HepG2 (cell line): Measurements from ENCODE around the gene CRTC2. TPM values are rescaled to one million over a fixed set of nuclear protein-coding genes. Genes with fewer than 3 reads are reported as not detected.

ENCODE experiments used
- ATAC-seq: fragments of 200-7000 bp; cut with Tn5 transposase; 3 replicates; pipeline ENCODE4 v1.9.1; 2020; ENCODE audit warnings: mild to moderate bottlenecking, moderate library complexity
- BruUV-seq: library from RNA; stranded (reverse); fragments of 400-500 nt; replicated peaks from 2 replicates; lab custom pipeline; 2021; lab: Mats Ljungman, UMichigan
- CTCF ChIA-PET: fragments of 300-600 bp; formaldehyde crosslinking; extraction: SDS; loops from one replicate; lab custom pipeline; 2021; ENCODE audit warnings: low total read pairs, inconsistent platforms, low intra/inter-chr PET ratio; lab: Yijun Ruan, JAX
- POLR2A ChIA-PET: fragments of 350-600 bp; sonication (Branson Sonifier 250); formaldehyde crosslinking; loops from one replicate; lab custom pipeline; 2020; ENCODE audit warnings: antibody characterized with exemption, inconsistent platforms; lab: Yijun Ruan, JAX
- DNase-seq: peaks from one replicate; pipeline ENCODE4 v3.0.0-alpha.2; 2015; ENCODE audit warnings: low spot score
- FAIRE-seq: peaks from 3 replicates; lab custom pipeline; 2011; peaks lifted over from hg19 to GRCh38; lab: Jason Lieb, UNC
- H2AFZ ChIP-seq: one replicate; pipeline ENCODE4 v1.6.1; 2011; ENCODE audit warnings: low read length, inconsistent platforms
- H3K27ac ChIP-seq: fragments of 300-600 bp; 3 replicates; pipeline ENCODE4 v1.8.0; 2011; ENCODE audit warnings: mixed run types, mild to moderate bottlenecking, mixed read lengths, low read length, inconsistent platforms; ENCODE audit not compliant: insufficient read depth; ENCODE audit errors: extremely low read length
- H3K27me3 ChIP-seq, 2 experiments: fragments of 200-600 bp in 1 of 2; 2 replicates in 1 of 2; 3 replicates in 1 of 2; pipeline versions ENCODE4 v1.6.0 to v1.8.0; 2011; ENCODE audit warnings: low read length in 2 of 2, mild to moderate bottlenecking in 2 of 2, moderate library complexity in 2 of 2, inconsistent platforms in 1 of 2; ENCODE audit not compliant: insufficient read depth in 2 of 2, control insufficient read depth in 1 of 2
- H3K36me3 ChIP-seq, 2 experiments: fragments of 200-600 bp in 1 of 2; replicated peaks in 1 of 2; 2 replicates in 1 of 2; 3 replicates in 1 of 2; pipeline versions ENCODE4 v1.5.1 to v1.8.0; 2011; ENCODE audit warnings: low read length in 2 of 2, inconsistent platforms in 1 of 2; ENCODE audit not compliant: insufficient read depth in 2 of 2, control insufficient read depth in 1 of 2
- H3K4me1 ChIP-seq: 2 replicates; pipeline ENCODE4 v1.5.1; 2012; ENCODE audit warnings: low read length, inconsistent platforms; ENCODE audit not compliant: insufficient read depth
- H3K4me2 ChIP-seq: 2 replicates; pipeline ENCODE4 v1.6.0; 2011; ENCODE audit warnings: low read depth, low read length, inconsistent platforms
- H3K4me3 ChIP-seq, 3 experiments: fragments of 200-600 bp in 1 of 3; sonication (generic), shearing (Covaris generic) in 1 of 3; replicated peaks in 1 of 3; 2 replicates each; pipeline ENCODE4 v1.5.1; 2011 to 2016; ENCODE audit warnings: low read length in 3 of 3, inconsistent platforms in 2 of 3, low read depth in 2 of 3, mild to moderate bottlenecking in 2 of 3, control low read depth in 1 of 3, mixed read lengths in 1 of 3; ENCODE audit not compliant: insufficient read depth in 1 of 3
- H3K79me2 ChIP-seq: one replicate; pipeline ENCODE4 v1.6.1; 2011; ENCODE audit warnings: low read length, inconsistent platforms; ENCODE audit not compliant: insufficient read depth
- H3K9ac ChIP-seq: 2 replicates; pipeline ENCODE4 v1.6.0; 2011; ENCODE audit warnings: mild to moderate bottlenecking, low read depth, low read length, inconsistent platforms; ENCODE audit not compliant: insufficient read depth
- H3K9me3 ChIP-seq: 2 replicates; pipeline ENCODE4 v1.5.1; 2012; ENCODE audit warnings: mild to moderate bottlenecking, low read length
- H4K20me1 ChIP-seq: 2 replicates; pipeline ENCODE4 v1.6.0; 2011; ENCODE audit warnings: inconsistent platforms, mild to moderate bottlenecking, low read length, moderate library complexity; ENCODE audit not compliant: insufficient read depth
- AGO2 ChIP-seq: fragments of 200-400 bp; formaldehyde crosslinking; optimal IDR thresholded peaks from 2 replicates; pipeline ENCODE3; 2017; ENCODE audit warnings: mild to moderate bottlenecking, low read depth, low read length, moderate library complexity
- GZF1 ChIP-seq: sonication (generic); formaldehyde crosslinking; IDR thresholded peaks from 2 replicates; pipeline ENCODE4 v1.5.1; 2020; ENCODE audit warnings: mild to moderate bottlenecking, missing genetic modification reagents
- NFKBIZ ChIP-seq: IDR thresholded peaks from 2 replicates; pipeline ENCODE4 v1.6.1; 2018; ENCODE audit warnings: missing genetic modification reagents, missing compliant biosample characterization
- NR2F2 ChIP-seq: IDR thresholded peaks from 2 replicates; pipeline ENCODE4 v1.6.1; 2012; ENCODE audit warnings: low read depth, inconsistent platforms, borderline replicate concordance
- RBFOX2 ChIP-seq: fragments of 200-400 bp; formaldehyde crosslinking; IDR thresholded peaks from 2 replicates; pipeline ENCODE4 v1.6.1; 2017; ENCODE audit warnings: low read depth, mild to moderate bottlenecking, low read length
- WGBS: methylation state at CpG from one replicate; pipeline ENCODE4 v1.1.6; 2017; ENCODE audit warnings: low lambda C conversion rate; 5-methylcytosine and 5-hydroxymethylcytosine counted together
- in situ Hi-C: cut with HindIII; loops from 2 replicates; pipeline ENCODE4 v1.10.0; 2017; ENCODE audit warnings: low pct_unique_long_range_greater_than_20kb; ENCODE audit not compliant: extremely low pct_ligation_motif_present
- intact Hi-C: fragments of 100-400 bp; cut with micrococcal nuclease; formaldehyde crosslinking; loops from one replicate; pipeline ENCODE4 v1.10.0; 2022; ENCODE audit not compliant: unreplicated experiment
- polyA plus RNA-seq, 8 experiments: library from polyadenylated mRNA; depleted of rRNA in 3 of 8; stranded (reverse) in 7 of 8; unstranded in 1 of 8; fragments of >200 nt; fragmentation: Illumina TruSeq in 4 of 8; extraction: Trizol in 4 of 8; gene quantifications; 2 replicates each; pipeline versions ENCODE4 v1.2.1 to v1.2.3, GENCODE V29; 2011 to 2016; ENCODE audit warnings: low read depth in 4 of 8, missing spikeins in 1 of 8, mixed read lengths in 1 of 8; ENCODE audit not compliant: insufficient read depth in 1 of 8
- total RNA-seq, 5 experiments: library from RNA; depleted of rRNA; stranded (reverse); fragments of >200 nt; fragmentation: Illumina TruSeq; extraction: Trizol; gene quantifications; 2 replicates each; pipeline ENCODE4 v1.2.3, GENCODE V29; 2016; ENCODE audit warnings: low read depth in 1 of 5
- TF ChIP-seq, protein P1 (sequence below): sonication (generic); formaldehyde crosslinking; IDR thresholded peaks from 2 replicates; pipeline ENCODE4 v1.4.0; 2020; ENCODE audit warnings: missing genetic modification reagents

The CRTC2 gene
- total and polyA plus RNA-seq, 2 of the 13 experiments (the other 11 are each of a cell fraction or from before 2014, with no cell fraction given): 6.1 to 26.7 TPM

DNA sequence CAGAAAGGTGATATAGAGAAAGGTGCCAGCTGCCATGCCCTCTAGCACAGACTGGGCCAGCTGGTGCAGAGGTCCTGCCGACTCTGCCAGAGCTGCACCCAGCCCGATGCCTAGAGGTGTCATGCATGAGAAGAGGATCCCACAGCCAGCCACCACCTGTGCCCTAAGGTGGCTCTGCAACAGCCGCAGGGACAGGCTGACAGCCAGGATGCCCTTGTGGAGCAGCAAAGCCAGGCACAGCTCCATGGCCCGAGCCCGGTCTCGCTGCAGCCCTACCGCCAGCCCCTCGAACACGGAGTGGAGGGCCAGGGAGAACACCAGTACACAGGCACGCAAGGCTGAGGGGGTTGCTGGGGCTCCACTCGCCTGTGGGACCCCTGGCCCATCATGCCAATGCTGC lies 1.8 kb upstream of the CRTC2 start:
- Histone ChIP-seq H3K4me2 (no peak overlapping the region), H2AFZ (no peak overlapping the region), H3K4me1 (peaks cover 54% of the 10 kb centered on the region), H4K20me1 (peaks cover 7% of the 10 kb centered on the region; the same call in 1 of the 2 replicates), H3K36me3 (peaks cover 0 to 13% of the 10 kb centered on the region in 2 experiments; a peak in 1 of 5 replicates), H3K79me2 (peaks cover 53% of the 10 kb centered on the region), H3K27ac (no peak overlapping the region), H3K27me3 (peaks cover 0 to 7% of the 10 kb centered on the region in 2 experiments; a peak in 1 of 5 replicates), H3K4me3 (no peak overlapping the region), H3K9ac (no peak overlapping the region)
- FAIRE-seq: no peak
- in situ Hi-C loops: no loop called here
- POLR2A ChIA-PET: interaction anchor here (1.1 to 10.0 kb wide), 3 partner anchors 17 to 30 kb away, joined by 3 to 209 read pairs (median 4); partner anchors contain the start of gene JTB
- no peak for TF ChIP-seq GZF1
- TF ChIP-seq AGO2: peak; percentile 48
- TF ChIP-seq, all 625 proteins: peak for 1
- ATAC-seq: no peak
- WGBS: 98% methylated on average over 8 of the region's 11 CpGs
- DNase-seq: no peak
- CTCF ChIA-PET: no interaction called here
- no TSS peak for BruUV-seq
- H3K9me3 ChIP-seq: no peaks in the 10 kb centered on the region
- intact Hi-C loops: no loop called here

DNA sequence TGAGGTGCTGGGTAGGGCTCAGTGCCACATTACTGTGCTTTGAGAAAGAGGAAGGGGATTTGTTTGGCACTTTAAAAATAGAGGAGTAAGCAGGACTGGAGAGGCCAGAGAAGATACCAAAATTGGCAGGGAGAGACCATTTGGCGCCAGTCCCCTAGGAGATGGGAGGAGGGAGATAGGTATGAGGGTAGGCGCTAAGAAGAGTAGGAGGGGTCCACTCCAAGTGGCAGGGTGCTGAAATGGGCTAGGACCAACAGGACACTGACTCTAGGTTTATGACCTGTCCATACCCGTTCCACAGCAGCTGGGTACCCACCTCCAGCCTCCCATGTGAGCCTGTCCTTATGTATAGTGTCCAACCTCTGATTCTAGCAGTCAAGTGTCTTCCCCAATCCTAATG lies 1.0 kb upstream of the CRTC2 start:
- FAIRE-seq (no peak), ATAC-seq (no peak), DNase-seq (no peak)
- H3K27ac ChIP-seq: no peak overlapping the region
- peaks cover 60% of the 10 kb centered on the region for H3K79me2 ChIP-seq
- H3K4me2 ChIP-seq: peak overlapping the region; percentile 80
- H4K20me1 ChIP-seq: peaks cover 7% of the 10 kb centered on the region; the same call in 1 of the 2 replicates
- TF ChIP-seq RBFOX2 (0 out of 2 replicates have a peak, but pooled peaks have one; percentile 34), NFKBIZ (CRISPR knock-in tag) (no peak), NR2F2 (no peak)
- TF ChIP-seq, protein P1, sequence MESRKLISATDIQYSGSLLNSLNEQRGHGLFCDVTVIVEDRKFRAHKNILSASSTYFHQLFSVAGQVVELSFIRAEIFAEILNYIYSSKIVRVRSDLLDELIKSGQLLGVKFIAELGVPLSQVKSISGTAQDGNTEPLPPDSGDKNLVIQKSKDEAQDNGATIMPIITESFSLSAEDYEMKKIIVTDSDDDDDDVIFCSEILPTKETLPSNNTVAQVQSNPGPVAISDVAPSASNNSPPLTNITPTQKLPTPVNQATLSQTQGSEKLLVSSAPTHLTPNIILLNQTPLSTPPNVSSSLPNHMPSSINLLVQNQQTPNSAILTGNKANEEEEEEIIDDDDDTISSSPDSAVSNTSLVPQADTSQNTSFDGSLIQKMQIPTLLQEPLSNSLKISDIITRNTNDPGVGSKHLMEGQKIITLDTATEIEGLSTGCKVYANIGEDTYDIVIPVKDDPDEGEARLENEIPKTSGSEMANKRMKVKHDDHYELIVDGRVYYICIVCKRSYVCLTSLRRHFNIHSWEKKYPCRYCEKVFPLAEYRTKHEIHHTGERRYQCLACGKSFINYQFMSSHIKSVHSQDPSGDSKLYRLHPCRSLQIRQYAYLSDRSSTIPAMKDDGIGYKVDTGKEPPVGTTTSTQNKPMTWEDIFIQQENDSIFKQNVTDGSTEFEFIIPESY (CRISPR knock-in tag): peak; percentile 39; the same call in 1 of the 2 replicates
- WGBS: 87% methylated on average over 2 of the region's 3 CpGs
- in situ Hi-C loops: no loop called here
- no peaks in the 10 kb centered on the region for H3K9me3 ChIP-seq
- peaks cover 0 to 16% of the 10 kb centered on the region in 2 experiments; a peak in 2 of 5 replicates for H3K36me3 ChIP-seq
- ChIA-PET POLR2A (interaction anchor here (1.4 to 7.0 kb wide), 4 partner anchors 8 to 36 kb away, joined by 4 to 89 read pairs (median 12); partner anchors contain the start of genes CREB3L4, DENND4B and GATAD2B), CTCF (no interaction called here)
- H3K27me3 ChIP-seq: peaks cover 0 to 7% of the 10 kb centered on the region in 2 experiments; a peak in 1 of 5 replicates
- BruUV-seq: no TSS peak
- peaks cover 58% of the 10 kb centered on the region for H3K4me1 ChIP-seq
- intact Hi-C loops: loop anchor here (5.0 kb wide), 1 partner anchor 37 kb away; the partner anchor contains the start of gene GATAD2B
- no peak overlapping the region for H3K9ac ChIP-seq
- H2AFZ ChIP-seq: no peak overlapping the region
- no peak overlapping the region for H3K4me3 ChIP-seq
